Neural progenitor cell (in vitro differentiated cells): ENCODE data around the gene SRSF10. TPM values are rescaled to one million over a fixed set of nuclear protein-coding genes. Genes with fewer than 3 reads are reported as not detected.

Source experiments
- DNase-seq: peaks from one replicate; pipeline ENCODE4 v3.0.0-alpha.2; 2016; ENCODE audit warnings: low spot score
- H2AFZ ChIP-seq: fragments of 200-600 bp; sonication (generic); replicated peaks from 2 replicates; pipeline ENCODE4 v1.6.1; 2016; ENCODE audit warnings: antibody characterized with exemption
- H3F3A ChIP-seq: fragments of 200-600 bp; sonication (generic); 2 replicates; pipeline ENCODE4 v1.6.1; 2016; ENCODE audit warnings: antibody characterized with exemption, low read depth
- H3K27ac ChIP-seq: fragments of 200-600 bp; sonication (generic); 2 replicates; pipeline ENCODE4 v1.5.1; 2016; ENCODE audit warnings: mild to moderate bottlenecking
- H3K27me3 ChIP-seq: fragments of 200-600 bp; sonication (generic); 2 replicates; pipeline ENCODE4 v1.6.1; 2016; ENCODE audit warnings: mild to moderate bottlenecking, moderate library complexity
- H3K36me3 ChIP-seq: fragments of 200-600 bp; sonication (generic); 2 replicates; pipeline ENCODE4 v1.5.1; 2016
- H3K4me1 ChIP-seq: fragments of 200-600 bp; sonication (generic); 2 replicates; pipeline ENCODE4 v1.6.1; 2016; ENCODE audit warnings: mixed run types
- H3K4me2 ChIP-seq: fragments of 200-600 bp; sonication (generic); 2 replicates; pipeline ENCODE4 v1.6.1; 2016
- H3K4me3 ChIP-seq: fragments of 200-600 bp; sonication (generic); 2 replicates; pipeline ENCODE4 v1.5.1; 2016
- H3K79me2 ChIP-seq: fragments of 200-600 bp; sonication (generic); 2 replicates; pipeline ENCODE4 v1.6.1; 2016; ENCODE audit warnings: low read depth
- H3K9ac ChIP-seq: fragments of 200-600 bp; sonication (generic); 2 replicates; pipeline ENCODE4 v1.6.1; 2016
- H3K9me3 ChIP-seq: fragments of 200-600 bp; sonication (generic); 2 replicates; pipeline ENCODE4 v1.5.1; 2016; ENCODE audit warnings: low read depth
- H4K20me1 ChIP-seq: fragments of 200-600 bp; sonication (generic); 2 replicates; pipeline ENCODE4 v1.6.1; 2016; ENCODE audit warnings: low read depth
- H3K27ac Mint-ChIP-seq: 3 replicates; pipeline ENCODE4 v1.8.0; 2021; ENCODE audit warnings: mixed read lengths
- H3K27me3 Mint-ChIP-seq: 2 replicates; pipeline ENCODE4 v1.8.0; 2022; ENCODE audit warnings: low read depth, mild to moderate bottlenecking, inconsistent platforms, moderate library complexity, mixed read lengths; ENCODE audit not compliant: insufficient read depth
- H3K36me3 Mint-ChIP-seq: 3 replicates; pipeline ENCODE4 v1.8.0; 2021; ENCODE audit warnings: mixed read lengths
- H3K4me1 Mint-ChIP-seq: 3 replicates; pipeline ENCODE4 v1.8.0; 2021; ENCODE audit warnings: mixed read lengths
- H3K4me3 Mint-ChIP-seq: 3 replicates; pipeline ENCODE4 v1.8.0; 2021; ENCODE audit warnings: mild to moderate bottlenecking, moderate library complexity, mixed read lengths
- H3K9me3 Mint-ChIP-seq: 3 replicates; pipeline ENCODE4 v1.8.0; 2020; ENCODE audit warnings: mixed read lengths
- EZH2 ChIP-seq: fragments of 200-600 bp; sonication (generic); IDR thresholded peaks from 2 replicates; pipeline ENCODE4 v1.6.1; 2017; ENCODE audit warnings: antibody characterized with exemption, mild to moderate bottlenecking, moderate library complexity
- EZH2phosphoT487 ChIP-seq: fragments of 200-600 bp; sonication (generic); IDR thresholded peaks from 2 replicates; pipeline ENCODE4 v1.6.1; 2017; ENCODE audit warnings: antibody characterized with exemption
- total RNA-seq: library from RNA; depleted of rRNA; stranded (reverse); fragments of >200 nt; gene quantifications from 2 replicates; pipeline ENCODE4 v1.2.3, GENCODE V29; 2015; ENCODE audit warnings: low replicate concordance
- TF ChIP-seq, protein P1 (sequence below): fragments of 200-600 bp; sonication (generic); IDR thresholded peaks from 2 replicates; pipeline ENCODE4 v1.5.1; 2017; ENCODE audit warnings: antibody characterized with exemption, mild to moderate bottlenecking

Gene SRSF10
- total RNA-seq, 1 donor from 2014 or later: 219 TPM

GRCh38 chr1:23924601-23925000 lies 55.5 kb downstream of the SRSF10 start:
- no peak overlapping the region for H3K4me3 ChIP-seq
- no peaks in the 10 kb centered on the region for H4K20me1 ChIP-seq
- no peaks in the 10 kb centered on the region for H3K27me3 ChIP-seq
- H3K4me1 ChIP-seq: no peaks in the 10 kb centered on the region
- peaks cover 4% of the 10 kb centered on the region for H3K27me3 Mint-ChIP-seq
- H3K4me1 Mint-ChIP-seq: peaks cover 2% of the 10 kb centered on the region
- no peak overlapping the region for H2AFZ ChIP-seq
- no peaks in the 10 kb centered on the region for H3K36me3 Mint-ChIP-seq
- H3K9me3 ChIP-seq: no peaks in the 10 kb centered on the region
- H3K27ac Mint-ChIP-seq: no peak overlapping the region
- DNase-seq: no peak
- H3K9me3 Mint-ChIP-seq: no peaks in the 10 kb centered on the region
- H3K9ac ChIP-seq: no peak overlapping the region
- no peaks in the 10 kb centered on the region for H3F3A ChIP-seq
- H3K4me2 ChIP-seq: no peak overlapping the region
- H3K4me3 Mint-ChIP-seq: no peak overlapping the region
- TF ChIP-seq, protein P1, sequence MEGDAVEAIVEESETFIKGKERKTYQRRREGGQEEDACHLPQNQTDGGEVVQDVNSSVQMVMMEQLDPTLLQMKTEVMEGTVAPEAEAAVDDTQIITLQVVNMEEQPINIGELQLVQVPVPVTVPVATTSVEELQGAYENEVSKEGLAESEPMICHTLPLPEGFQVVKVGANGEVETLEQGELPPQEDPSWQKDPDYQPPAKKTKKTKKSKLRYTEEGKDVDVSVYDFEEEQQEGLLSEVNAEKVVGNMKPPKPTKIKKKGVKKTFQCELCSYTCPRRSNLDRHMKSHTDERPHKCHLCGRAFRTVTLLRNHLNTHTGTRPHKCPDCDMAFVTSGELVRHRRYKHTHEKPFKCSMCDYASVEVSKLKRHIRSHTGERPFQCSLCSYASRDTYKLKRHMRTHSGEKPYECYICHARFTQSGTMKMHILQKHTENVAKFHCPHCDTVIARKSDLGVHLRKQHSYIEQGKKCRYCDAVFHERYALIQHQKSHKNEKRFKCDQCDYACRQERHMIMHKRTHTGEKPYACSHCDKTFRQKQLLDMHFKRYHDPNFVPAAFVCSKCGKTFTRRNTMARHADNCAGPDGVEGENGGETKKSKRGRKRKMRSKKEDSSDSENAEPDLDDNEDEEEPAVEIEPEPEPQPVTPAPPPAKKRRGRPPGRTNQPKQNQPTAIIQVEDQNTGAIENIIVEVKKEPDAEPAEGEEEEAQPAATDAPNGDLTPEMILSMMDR: no peak
- TF ChIP-seq EZH2phosphoT487: no peak
- no peak for TF ChIP-seq EZH2
- H3K27ac ChIP-seq: no peak overlapping the region
- H3K36me3 ChIP-seq: no peaks in the 10 kb centered on the region
- no peaks in the 10 kb centered on the region for H3K79me2 ChIP-seq

DNA sequence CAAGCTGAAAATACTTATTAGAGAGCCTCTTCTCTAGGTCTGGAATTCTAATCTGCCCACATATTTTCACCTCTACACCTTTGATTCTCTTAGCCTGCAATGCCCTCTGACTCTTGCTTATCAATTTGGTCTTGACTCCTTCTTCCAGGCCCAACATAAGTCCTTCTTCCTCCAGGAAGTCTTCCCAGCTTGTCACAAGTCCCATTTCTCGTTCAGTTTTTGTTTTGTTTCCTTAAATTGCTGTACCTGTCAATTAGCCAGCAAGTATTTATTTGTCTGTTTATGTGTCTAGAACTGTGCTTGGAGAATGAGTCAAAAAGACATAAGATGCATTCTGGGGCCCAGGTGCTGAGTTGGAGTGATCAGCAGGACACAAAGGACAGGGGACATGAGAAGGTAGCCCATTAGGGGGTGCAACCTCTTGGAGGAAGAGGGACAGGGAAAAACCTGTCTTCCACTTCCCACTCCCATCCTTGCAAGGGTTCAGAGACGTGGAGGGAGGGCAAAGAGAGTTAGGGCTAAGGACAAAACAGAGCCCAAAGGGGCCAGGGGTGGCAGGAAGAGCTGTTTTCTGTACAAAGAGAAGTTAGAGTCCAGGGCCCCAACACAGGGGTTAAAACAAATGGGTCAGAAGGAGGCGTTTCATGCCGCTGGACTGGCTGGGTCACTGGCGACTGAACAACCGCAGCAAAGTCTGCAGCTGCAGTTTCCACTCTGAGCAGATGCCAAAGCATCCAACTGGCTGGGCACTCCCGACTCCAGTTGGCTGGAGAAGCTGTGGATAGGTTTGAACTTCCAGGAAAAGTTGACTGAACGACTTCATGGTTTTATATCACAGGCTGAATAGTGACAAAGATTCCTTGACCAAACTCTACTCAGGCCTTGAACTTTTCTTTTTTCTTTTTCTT lies 56.3 kb downstream of the SRSF10 start:
- Mint-ChIP-seq H3K9me3 (no peaks in the 10 kb centered on the region), H3K27ac (no peak overlapping the region), H3K4me3 (no peak overlapping the region), H3K36me3 (no peaks in the 10 kb centered on the region), H3K4me1 (peaks cover 2% of the 10 kb centered on the region), H3K27me3 (peaks cover 2% of the 10 kb centered on the region)
- H3K36me3 ChIP-seq: no peaks in the 10 kb centered on the region
- H3K9me3 ChIP-seq: no peaks in the 10 kb centered on the region
- no peak overlapping the region for H2AFZ ChIP-seq
- H3F3A ChIP-seq: no peaks in the 10 kb centered on the region
- no peaks in the 10 kb centered on the region for H3K27me3 ChIP-seq
- H4K20me1 ChIP-seq: no peaks in the 10 kb centered on the region
- TF ChIP-seq EZH2phosphoT487 (no peak), EZH2 (no peak)
- TF ChIP-seq, protein P1: no peak
- DNase-seq: no peak
- no peaks in the 10 kb centered on the region for H3K79me2 ChIP-seq
- H3K4me3 ChIP-seq: no peak overlapping the region
- no peaks in the 10 kb centered on the region for H3K4me1 ChIP-seq
- no peak overlapping the region for H3K4me2 ChIP-seq
- H3K9ac ChIP-seq: no peak overlapping the region
- no peak overlapping the region for H3K27ac ChIP-seq

DNA sequence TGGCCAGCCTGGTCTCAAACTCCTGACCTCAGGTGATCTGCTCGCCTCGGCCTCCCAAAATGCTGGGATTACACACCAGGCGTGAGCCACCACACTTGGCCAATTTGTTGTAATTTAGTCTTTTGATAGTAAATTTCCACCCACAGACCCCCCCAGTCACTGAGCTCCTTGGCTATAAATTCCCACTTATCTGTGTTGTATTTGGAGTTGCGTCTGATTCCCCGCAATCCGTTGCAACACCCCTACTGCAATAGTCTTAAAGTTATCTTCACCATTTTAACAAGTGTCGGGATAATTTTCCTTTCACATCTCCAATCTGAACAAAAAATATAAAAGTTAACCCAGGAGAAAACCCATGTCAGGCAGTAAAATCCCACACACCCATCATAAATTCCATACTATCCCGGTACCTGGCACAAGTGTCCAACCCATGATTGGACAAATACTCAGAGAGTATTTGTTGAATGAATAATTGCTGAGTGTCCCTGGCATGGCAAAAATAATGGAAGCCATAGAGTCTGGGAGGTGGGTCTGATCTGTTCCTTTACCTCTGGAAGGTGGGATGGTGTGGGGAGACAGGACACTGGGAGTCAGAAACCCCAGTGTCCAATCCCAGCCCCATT lies 57.7 kb downstream of the SRSF10 start:
- no peak overlapping the region for H3K4me2 ChIP-seq
- H3K9me3 ChIP-seq: no peaks in the 10 kb centered on the region
- no peaks in the 10 kb centered on the region for H3K79me2 ChIP-seq
- Mint-ChIP-seq H3K27ac (no peak overlapping the region), H3K9me3 (no peaks in the 10 kb centered on the region), H3K4me1 (peaks cover 2% of the 10 kb centered on the region), H3K4me3 (no peak overlapping the region), H3K36me3 (no peaks in the 10 kb centered on the region), H3K27me3 (no peaks in the 10 kb centered on the region)
- no peaks in the 10 kb centered on the region for H3F3A ChIP-seq
- TF ChIP-seq, protein P1: no peak
- TF ChIP-seq EZH2phosphoT487 (no peak), EZH2 (no peak)
- H3K9ac ChIP-seq: no peak overlapping the region
- no peak overlapping the region for H2AFZ ChIP-seq
- H3K4me3 ChIP-seq: no peak overlapping the region
- H3K36me3 ChIP-seq: no peaks in the 10 kb centered on the region
- H3K27me3 ChIP-seq: no peaks in the 10 kb centered on the region
- no peaks in the 10 kb centered on the region for H4K20me1 ChIP-seq
- DNase-seq: no peak
- H3K27ac ChIP-seq: no peak overlapping the region
- H3K4me1 ChIP-seq: no peaks in the 10 kb centered on the region
